Measurements from ENCODE around the gene HAL.

Gene HAL

DNA sequence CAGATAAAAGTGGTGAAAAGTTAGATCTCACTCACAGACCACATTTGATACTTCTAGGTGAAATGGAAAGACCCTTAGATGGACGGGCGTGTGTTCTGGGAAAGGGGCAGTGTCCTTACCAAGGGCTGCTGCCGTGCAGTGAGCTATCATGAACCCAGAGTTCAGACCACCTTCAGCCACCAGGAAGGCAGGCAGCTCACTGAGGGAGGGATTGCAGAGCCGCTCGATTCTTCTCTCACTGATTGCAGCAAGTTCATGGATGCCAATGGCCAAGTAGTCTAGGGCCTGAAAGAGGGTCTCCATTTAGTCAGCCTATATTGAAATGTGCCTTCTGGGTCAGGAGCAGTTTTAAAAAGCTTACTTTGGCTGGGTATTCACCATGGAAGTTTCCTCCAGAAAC, 15.7 kb downstream of the HAL start:
- no peak overlapping the region for H3K4me3 ChIP-seq (replicated peaks; ENCODE audit: low read depth, low read length)
- TF ChIP-seq CTCF (IDR thresholded peaks at IDR 0.05; ENCODE audit: low read depth, low read length, missing control alignments), result no peak
- no peak for DNase-seq (ENCODE audit: extremely low read depth, low read depth)

- no peak overlapping the region for H3K4me3 ChIP-seq (replicated peaks; ENCODE audit: low read depth, low read length)
- no peak for DNase-seq (ENCODE audit: extremely low read depth, low read depth)
- TF ChIP-seq CTCF (IDR thresholded peaks at IDR 0.05; ENCODE audit: low read depth, low read length, missing control alignments), result no peak
Observed at GRCh38 chr12:95978774-95979173, 17.4 kb downstream of the HAL start.

DNA sequence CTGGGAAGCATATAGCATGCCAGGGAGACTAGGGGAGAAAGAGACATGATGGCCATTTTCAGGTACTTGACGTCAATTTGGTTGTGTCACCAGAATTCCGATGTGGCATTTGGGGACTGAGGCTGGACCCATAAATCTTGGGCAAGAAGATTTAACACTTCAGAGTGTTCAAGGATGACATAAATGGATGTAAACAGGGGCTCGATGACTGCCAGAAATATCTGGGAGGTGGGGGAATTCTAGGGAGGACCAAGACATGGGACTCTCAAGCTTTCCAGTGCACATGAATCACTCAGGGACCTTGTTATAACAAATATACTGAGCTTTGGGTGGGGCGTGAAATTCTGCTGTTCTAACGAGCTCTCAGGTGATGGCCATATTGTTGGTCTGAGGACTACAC, 17.8 kb downstream of the HAL start:
- no peak for DNase-seq (ENCODE audit: extremely low read depth, low read depth)
- no peak for TF ChIP-seq CTCF (IDR thresholded peaks at IDR 0.05; ENCODE audit: low read depth, low read length, missing control alignments)
- H3K4me3 ChIP-seq (replicated peaks; ENCODE audit: low read depth, low read length), result no peak overlapping the region

DNA sequence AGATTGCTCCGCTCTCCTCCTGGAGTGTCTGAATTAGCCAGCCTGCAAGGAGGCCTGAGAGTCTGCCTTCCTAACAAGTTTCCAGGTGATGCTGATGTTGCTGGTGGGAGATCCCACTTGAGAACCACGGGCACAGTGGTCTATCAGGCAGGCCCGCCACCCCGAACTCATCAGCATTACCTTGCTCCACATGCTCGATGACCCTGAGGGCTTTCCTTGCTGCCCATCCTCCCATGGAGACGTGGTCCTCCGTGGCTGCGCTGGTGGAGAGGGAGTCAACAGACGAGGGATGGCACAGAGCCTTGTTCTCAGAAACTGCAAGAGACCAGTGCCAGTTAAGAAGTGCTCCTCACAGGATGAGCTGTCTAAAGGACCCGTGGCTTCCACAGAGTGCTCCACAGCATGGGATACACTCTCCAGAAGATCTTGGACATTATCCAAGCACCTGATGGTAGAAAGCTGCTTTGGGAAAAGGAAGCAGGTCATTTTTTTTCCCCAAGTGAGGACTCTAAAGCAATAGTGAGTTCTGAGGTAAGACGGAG, 18.3 kb downstream of the HAL start:
- DNase-seq (ENCODE audit: extremely low read depth, low read depth), result no peak
- TF ChIP-seq CTCF (IDR thresholded peaks at IDR 0.05; ENCODE audit: low read depth, low read length, missing control alignments), result no peak
- no peak overlapping the region for H3K4me3 ChIP-seq (replicated peaks; ENCODE audit: low read depth, low read length)

DNA sequence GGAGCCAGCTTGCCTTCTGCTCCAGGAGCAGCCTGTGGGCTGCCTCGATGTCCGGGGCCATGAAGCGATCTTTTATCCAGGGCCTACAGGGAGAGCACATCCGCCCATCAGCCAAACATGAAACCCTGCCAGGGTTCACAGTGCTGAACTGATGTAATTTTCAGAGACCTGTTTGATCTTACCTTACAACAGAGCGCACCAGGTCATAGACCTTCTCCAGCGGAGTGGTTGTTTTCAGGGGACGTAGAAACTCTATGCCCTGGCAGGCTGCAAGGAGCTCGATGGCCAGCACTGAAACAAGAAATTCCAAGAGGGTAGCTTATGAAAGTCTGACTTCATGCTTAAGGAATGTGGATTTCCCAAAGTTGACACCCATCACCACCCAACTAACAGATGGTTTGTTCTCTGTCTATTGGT, 19.7 kb downstream of the HAL start:
- H3K4me3 ChIP-seq (replicated peaks; ENCODE audit: low read depth, low read length), result no peak overlapping the region
- DNase-seq (ENCODE audit: extremely low read depth, low read depth), result no peak
- no peak for TF ChIP-seq CTCF (IDR thresholded peaks at IDR 0.05; ENCODE audit: low read depth, low read length, missing control alignments)

- no peak for DNase-seq (ENCODE audit: extremely low read depth, low read depth)
- TF ChIP-seq CTCF (IDR thresholded peaks at IDR 0.05; ENCODE audit: low read depth, low read length, missing control alignments), result no peak
- no peak overlapping the region for H3K4me3 ChIP-seq (replicated peaks; ENCODE audit: low read depth, low read length)
Observed at GRCh38 chr12:95975491-95975890, 20.7 kb downstream of the HAL start.

GRCh38 chr12:95974358-95974757, 21.8 kb downstream of the HAL start:
- H3K4me3 ChIP-seq (replicated peaks; ENCODE audit: low read depth, low read length), result no peak overlapping the region
- no peak for TF ChIP-seq CTCF (IDR thresholded peaks at IDR 0.05; ENCODE audit: low read depth, low read length, missing control alignments)
- no peak for DNase-seq (ENCODE audit: extremely low read depth, low read depth)
